GM04504 (cell line): Measurements from ENCODE around the gene FAM13B.

Experiments used
- DNase-seq: peaks from one replicate; pipeline ENCODE4 v3.0.0-alpha.2; 2012; ENCODE audit warnings: low read depth

FAM13B gene

DNA sequence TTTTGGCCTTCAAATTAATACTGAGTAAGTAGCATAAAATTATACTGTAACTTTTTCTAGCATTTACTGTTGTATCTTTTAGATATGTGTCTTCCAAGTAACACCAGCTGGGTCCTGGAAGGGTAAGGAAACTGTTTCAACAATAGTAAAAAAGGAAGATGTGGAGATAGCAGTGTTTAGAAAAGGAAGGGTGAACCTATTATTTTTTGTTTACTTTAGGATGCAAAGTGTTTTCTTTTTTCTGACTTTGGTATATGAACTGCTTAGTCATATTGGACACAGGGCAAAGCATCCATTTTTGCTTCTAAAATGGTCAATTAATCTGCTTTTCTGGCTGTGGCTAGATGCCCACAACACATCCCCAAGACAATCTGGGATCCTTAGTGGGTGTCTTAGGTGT is 138.3 kb downstream of the FAM13B start:
- DNase-seq, result no peak

DNA sequence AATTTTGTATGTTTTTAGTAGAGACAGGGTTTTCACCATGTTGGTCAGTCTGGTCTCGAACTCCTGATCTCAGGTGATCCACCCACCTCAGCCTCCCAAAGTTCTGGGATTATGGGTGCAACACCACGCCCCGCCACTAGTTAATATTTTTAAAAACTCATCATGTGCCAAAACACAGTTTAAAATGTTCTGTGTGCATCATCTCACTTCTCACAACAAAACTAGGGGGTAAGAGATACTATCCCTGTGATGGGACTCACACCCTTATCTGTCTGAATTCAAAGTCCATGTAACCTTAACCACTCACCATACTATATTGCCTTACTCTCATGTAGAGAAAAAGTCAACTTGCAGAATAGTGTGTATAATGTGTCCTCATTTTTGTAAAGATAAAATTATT is 141.0 kb downstream of the FAM13B start:
- DNase-seq, result no peak

DNA sequence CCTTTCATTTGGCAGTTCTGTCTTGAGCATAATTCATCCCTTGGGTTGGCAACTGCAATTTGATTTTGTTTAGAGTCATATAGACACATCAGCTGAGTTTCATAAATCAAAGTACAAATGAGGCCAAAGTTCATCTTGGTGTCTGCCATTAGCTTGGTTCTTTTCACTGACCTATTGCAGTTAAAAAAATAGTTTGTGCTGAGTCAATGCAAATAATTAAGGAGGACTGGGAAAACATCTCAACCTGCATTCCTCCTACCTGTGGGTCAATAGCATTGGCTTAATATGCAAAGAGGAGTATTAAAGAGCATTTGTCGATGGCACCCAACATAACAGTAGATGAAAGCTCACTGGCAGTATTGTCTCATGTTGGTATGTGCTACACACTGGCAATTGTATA is 142.0 kb downstream of the FAM13B start:
- no peak for DNase-seq

DNA sequence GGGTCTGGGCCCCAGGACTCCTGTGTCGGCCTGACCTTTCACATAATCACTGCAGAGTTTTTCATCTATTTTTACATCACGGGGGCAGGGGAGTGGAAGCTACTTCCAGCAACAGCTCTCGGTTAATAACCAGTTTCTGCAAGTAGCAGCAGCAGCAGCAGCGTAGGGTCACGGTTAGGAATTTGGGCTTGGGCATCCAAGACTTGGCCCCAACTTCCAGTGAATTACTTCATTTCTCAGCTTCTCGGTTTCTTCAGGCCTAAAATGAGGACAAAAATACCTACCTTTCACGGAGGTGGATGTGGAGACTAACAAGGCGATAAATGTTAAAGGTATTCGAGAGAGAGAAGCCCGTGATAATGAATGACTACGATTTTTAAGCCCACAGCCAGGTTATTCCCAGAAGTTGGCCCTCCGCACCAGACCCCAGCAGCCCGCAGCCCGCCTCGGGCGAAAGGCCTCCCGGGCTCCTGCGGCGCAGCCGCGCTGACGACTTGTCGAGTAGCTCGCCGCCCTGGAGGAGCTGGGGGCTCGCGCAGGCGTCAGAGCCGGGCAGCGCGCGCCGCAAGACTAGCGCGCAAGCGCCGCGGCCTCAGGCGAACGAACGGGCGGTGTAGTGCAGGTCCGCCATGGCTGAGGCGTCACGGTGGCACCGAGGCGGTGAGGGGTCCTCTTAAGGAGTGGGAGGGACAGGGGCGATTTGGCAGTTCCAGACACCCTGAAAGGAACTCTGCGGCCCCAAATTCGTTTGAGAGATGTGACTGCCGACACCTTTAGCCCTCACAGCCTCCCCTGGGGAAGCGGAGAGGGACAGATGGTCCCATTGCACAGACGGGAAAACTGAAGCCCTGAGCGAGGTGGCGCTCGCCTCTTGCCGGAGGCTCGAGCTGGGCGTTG is 143.8 kb downstream of the FAM13B start, which contains the start of gene PKD2L2:
Gene PKD2L2, plus strand, starts transcription at position 595 of the 897 bp plus-strand sequence. Its CDS starts 35 bp downstream, at position 630.
- DNase-seq, result peak; percentile 54

DNA sequence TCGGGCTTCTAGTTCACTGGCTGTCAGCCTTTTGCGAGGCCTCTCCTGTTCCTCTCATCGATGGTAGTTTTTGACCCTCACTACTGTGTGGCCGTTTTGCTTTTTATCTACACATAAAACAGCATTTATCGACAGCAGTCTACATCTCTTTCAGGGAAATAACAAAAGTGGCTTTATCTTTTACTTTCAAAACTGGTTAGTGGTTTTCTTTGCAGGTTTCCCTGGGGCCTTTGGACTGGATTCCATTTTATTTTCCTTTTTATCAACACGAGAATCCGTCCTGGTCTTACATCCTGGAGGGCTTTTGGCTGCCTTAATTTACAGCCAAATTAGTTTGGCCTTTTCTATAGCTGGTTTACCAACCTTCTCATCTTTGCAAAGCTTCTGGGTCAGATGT is 144.4 kb downstream of the FAM13B start:
- no peak for DNase-seq
